HG02610 (cell line): ENCODE results near the gene LRRC61.
"Not testable (repeated sequence)": the region's sequence is repeated elsewhere in the genome, so short reads cannot be mapped to it uniquely, and the experiment has no call there.

ENCODE experiments used
- ATAC-seq: cut with Tn5 transposase; IDR thresholded peaks from one replicate; pipeline ENCODE4 v1.9.1; 2021; ENCODE audit warnings: mild to moderate bottlenecking, moderate library complexity; ENCODE audit not compliant: unreplicated experiment

Gene LRRC61, protein sequence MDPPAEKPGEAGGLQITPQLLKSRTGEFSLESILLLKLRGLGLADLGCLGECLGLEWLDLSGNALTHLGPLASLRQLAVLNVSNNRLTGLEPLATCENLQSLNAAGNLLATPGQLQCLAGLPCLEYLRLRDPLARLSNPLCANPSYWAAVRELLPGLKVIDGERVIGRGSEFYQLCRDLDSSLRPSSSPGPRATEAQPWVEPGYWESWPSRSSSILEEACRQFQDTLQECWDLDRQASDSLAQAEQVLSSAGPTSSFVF

GRCh38 chr7:150322833-150323681 lies at the start of gene LRRC61, which contains the start of gene ACTR3C:
Gene LRRC61, plus strand, starts transcription at chr7:150323355. Its CDS starts 13,507 bp downstream, at chr7:150336862.
Gene ACTR3C, minus strand, starts transcription at chr7:150323545. Its CDS starts 28,249 bp downstream, at chr7:150295296.
- ATAC-seq, result peak; percentile 52

DNA sequence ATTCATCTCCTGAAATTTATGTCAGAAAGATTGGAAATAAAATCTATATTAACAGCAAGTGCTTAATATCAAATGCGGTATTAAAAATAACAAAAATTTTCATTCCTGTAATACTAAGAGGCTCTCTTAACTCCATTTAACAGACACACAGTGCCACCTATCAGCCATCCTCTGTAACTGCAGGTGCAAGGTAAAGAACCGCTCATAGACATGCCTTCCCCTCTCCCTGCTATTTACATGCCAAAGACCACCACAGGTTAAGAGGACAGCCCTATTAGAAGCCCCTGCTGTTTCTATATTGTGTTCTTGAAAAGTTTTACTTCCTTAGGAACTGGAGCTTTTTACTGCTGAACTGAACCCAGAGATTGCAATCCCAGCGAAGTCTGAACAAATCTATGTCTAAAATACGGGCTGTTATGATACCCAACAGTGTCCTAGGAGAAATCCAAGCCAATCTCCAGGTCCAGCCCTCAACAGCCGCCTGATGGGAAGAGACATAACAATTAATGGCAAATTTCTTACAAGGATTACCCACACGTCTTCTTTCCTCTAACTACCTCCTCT lies 46.9 kb upstream of the LRRC61 start:
- not testable (repeated sequence) for ATAC-seq

DNA sequence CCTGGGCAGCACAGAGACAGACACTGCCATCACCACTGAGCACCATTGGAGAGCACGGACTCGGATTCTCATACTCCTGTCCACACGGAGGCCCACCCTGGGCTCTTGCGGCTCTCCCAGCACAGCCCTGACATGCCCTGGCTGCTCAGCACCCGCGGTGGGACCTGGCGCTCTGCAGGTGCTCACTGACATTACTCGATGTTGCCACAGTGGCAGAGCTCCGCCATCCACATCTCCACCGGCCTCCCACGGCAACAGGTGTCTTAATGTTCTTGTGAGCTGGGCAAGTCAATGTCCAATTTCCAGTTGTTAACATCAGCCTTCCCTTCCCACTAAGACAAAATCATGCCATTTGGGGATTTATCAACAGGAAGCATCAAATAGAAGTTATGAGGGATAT lies 44.8 kb upstream of the LRRC61 start:
- ATAC-seq, result not testable (repeated sequence)

DNA sequence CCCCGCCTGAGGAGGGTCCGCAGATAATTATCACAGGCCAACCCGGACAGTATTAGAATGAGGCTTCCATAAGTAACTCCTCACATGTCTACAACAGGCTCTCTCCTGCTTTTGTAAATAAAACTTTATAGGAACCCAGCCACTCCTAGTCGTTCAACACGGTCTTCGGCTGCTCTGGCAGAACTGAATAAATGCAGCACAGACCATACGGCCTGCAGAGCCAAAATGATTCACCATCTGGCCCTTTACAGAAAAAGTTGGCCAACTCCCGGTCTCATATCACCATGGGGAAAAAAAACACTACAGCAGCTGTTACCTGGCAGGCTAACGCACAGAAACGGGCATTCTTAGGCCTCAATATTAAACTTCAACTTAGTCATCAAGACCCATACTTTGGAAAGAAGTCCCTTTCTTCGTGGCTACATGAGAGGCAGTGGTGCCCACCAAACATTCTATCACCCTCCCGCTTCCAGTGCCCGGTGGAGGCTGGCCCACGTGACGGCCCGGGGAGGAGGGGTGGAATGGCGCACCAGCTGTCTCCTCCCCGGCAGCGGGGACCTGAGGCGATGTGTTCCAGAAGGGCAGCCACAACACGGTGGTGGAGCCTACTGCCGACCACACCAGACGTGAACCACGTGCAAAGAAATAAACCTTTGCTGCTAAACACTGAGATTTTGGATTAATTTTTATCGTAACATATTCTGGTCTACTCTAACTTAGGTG lies 41.3 kb upstream of the LRRC61 start:
- not testable (repeated sequence) for ATAC-seq

DNA sequence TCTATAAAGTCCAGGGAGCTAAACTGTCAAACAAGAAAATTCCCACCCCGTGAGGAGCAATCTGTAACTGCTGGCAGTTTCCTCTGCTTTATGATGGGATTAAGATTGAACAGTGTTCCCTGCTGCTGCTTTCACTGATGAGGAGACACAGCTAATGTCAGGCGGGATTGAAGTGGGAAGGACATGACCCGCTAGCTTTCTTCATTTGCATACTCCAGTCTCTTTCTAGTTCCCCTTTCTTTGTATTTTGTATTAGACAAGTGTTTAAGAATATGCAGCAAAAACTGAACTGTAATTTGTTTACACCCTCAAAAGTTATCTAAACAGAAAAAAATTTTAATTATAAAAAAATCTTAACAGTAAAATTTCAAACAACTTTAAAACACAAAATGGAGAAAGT lies 40.0 kb upstream of the LRRC61 start:
- not testable (repeated sequence) for ATAC-seq

- ATAC-seq, result not testable (repeated sequence)
Measured at GRCh38 chr7:150283608-150284007, 39.5 kb upstream of the LRRC61 start.

- ATAC-seq, result peak; percentile 66
Measured at GRCh38 chr7:150285849-150286754, 37.1 kb upstream of the LRRC61 start.

DNA sequence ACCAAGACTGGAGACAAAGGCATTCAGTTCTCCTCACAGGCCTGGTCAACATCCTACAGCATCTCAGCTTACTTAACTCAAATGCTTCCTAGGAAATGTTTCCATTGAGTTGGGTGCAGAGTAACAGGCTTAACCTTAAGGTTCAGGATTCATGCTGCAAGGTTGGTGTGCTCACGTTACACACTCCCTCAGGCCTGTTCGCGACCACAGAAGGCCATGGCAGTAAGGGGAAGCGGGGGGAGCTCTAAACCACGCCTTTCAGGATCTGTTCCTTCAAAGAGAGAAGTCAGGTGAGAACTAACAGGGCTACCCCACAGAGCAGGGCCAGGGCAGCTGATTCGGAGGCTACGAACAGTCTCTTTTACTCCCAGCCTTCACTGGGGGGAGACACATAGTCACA lies 35.3 kb upstream of the LRRC61 start:
- not testable (repeated sequence) for ATAC-seq

DNA sequence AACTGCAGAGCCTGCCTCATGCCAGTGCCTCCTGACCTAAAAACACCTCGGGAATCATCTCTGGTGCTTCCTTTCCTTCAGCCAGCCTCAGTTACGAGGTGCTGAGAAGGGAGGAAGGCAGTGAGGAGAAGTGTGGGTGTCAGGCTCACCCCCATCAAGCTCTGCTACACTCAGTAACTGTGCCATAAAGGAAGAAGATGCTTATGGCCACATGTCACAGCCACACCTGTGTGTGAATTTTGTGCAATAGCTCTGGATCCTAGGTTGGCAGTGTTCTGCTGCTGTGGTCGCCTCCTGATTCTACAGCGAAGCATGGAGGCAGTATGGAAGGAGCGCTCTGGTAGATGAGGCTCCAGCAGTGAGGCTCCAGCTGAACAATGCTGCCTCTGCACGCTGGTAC lies 34.3 kb upstream of the LRRC61 start:
- ATAC-seq, result not testable (repeated sequence)

- not testable (repeated sequence) for ATAC-seq
Measured at GRCh38 chr7:150290317-150290716, 32.8 kb upstream of the LRRC61 start.

- not testable (repeated sequence) for ATAC-seq
Measured at GRCh38 chr7:150295027-150295426, 28.1 kb upstream of the LRRC61 start.

- not testable (repeated sequence) for ATAC-seq
Measured at GRCh38 chr7:150295614-150296013, 27.5 kb upstream of the LRRC61 start.

GRCh38 chr7:150296802-150297201 lies 26.4 kb upstream of the LRRC61 start:
- ATAC-seq, result not testable (repeated sequence)

DNA sequence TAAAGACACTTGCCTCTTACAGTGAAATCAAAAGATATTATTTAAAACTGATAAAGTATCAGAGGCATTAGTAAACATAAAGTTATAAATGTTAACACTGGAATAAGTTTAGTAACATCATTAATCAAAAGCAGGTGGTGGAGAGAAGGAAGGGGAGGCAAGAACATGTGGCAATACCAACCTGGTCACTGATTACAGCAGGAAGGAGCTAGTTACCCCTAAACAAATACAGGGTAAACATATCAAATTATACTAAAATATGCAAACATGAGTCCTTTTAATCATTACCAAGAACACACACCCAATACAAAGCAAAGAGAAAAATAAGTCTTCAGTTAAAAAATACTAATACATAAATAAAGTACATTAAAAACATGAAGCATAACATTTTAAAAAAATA lies 25.2 kb upstream of the LRRC61 start:
- ATAC-seq, result not testable (repeated sequence)

DNA sequence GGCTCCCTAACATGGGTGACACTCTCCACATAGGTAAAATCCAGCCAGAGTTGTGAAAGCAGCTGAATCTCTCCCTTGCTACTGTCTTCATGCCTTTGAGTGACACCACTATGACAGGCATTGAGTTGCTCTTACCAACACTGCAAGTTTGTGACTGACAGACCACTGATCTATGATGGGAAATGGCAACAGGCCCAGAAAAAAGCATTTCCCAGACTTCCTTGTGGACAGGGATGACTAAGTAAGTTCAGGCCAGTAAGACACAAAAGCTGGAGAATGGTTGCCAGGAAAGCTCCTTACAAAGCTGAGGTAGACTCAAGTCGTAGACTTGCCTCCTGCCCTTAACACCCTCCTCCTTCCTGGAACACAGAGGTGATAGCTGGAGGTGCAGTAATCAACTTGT lies 20.2 kb upstream of the LRRC61 start:
- ATAC-seq, result not testable (repeated sequence)

DNA sequence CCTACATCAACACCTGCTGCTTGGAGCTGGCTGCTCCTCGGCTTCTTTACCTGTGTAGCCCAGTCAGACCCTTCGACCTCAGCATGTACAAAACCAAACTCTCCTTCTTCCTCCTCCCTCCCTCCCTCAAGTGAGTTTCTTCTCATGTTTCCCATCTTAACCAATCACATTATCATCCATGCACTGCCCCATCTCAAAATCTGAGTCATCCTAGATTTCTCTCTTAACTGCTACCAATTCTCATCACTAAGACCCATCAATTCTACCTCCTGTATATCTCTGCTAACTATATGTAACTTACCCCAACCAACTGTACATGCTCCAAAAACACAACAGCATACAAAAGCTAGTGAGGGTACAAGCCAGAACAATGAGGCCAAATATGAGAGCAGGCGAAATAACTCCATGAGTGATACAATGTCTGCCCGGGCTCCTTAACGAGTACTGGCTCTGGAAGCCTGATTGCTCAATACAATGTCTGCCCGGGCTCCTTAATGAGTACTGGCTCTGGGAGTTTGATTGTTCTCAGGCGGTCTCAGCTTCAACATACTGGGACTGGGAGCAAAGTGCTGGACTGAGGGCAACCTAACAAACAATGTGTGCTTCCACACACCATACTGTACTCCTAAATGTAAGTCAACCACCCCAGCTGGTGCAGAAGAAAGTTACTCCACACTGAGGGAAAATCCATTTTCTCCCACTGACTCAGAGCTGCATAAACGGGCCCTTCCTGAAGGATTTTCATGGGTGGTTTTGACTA lies 18.5 kb upstream of the LRRC61 start:
- not testable (repeated sequence) for ATAC-seq

GRCh38 chr7:150305259-150305902 lies 17.8 kb upstream of the LRRC61 start:
- not testable (repeated sequence) for ATAC-seq

DNA sequence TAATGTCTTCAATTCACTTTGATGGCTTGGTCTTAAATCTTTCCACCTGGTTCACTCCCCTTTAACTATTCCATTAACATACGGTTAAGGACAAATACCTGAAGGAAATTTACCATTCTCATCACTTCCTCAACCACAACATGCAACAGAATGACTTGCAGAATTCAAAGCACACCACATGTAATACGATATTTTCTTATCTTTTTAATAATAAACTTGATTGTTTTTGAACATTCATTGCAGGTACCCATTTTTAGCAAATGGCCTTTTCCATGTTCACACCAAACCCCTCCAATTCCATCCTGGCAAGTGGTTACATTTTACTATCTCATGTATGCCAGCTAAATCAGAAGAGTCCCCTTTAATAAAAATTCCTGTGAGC lies 17.3 kb upstream of the LRRC61 start:
- ATAC-seq, result not testable (repeated sequence)

- ATAC-seq, result not testable (repeated sequence)
Measured at GRCh38 chr7:150306377-150306776, 16.8 kb upstream of the LRRC61 start.
